ENCODE measurements around the gene KRTAP2-3.

KRTAP2-3 gene

GRCh38 chr17:41019415-41019814, 40.5 kb downstream of the KRTAP2-3 start:
- TF ChIP-seq, protein P1, sequence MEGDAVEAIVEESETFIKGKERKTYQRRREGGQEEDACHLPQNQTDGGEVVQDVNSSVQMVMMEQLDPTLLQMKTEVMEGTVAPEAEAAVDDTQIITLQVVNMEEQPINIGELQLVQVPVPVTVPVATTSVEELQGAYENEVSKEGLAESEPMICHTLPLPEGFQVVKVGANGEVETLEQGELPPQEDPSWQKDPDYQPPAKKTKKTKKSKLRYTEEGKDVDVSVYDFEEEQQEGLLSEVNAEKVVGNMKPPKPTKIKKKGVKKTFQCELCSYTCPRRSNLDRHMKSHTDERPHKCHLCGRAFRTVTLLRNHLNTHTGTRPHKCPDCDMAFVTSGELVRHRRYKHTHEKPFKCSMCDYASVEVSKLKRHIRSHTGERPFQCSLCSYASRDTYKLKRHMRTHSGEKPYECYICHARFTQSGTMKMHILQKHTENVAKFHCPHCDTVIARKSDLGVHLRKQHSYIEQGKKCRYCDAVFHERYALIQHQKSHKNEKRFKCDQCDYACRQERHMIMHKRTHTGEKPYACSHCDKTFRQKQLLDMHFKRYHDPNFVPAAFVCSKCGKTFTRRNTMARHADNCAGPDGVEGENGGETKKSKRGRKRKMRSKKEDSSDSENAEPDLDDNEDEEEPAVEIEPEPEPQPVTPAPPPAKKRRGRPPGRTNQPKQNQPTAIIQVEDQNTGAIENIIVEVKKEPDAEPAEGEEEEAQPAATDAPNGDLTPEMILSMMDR (IDR thresholded peaks at IDR 0.05; ENCODE audit: low read depth, low read length): no peak
- no peak overlapping the region for H3K4me3 ChIP-seq (ENCODE audit: low read depth, low read length)
- H3K9me3 ChIP-seq: no peaks in the 10 kb centered on the region
- DNase-seq: no peak
- H3K27me3 ChIP-seq: peaks cover 16% of the 10 kb centered on the region
- H3K36me3 ChIP-seq: no peaks in the 10 kb centered on the region
- H3K4me1 ChIP-seq: no peaks in the 10 kb centered on the region

GRCh38 chr17:41018541-41018940, 41.4 kb downstream of the KRTAP2-3 start:
- TF ChIP-seq, protein P1 (IDR thresholded peaks at IDR 0.05; ENCODE audit: low read depth, low read length): no peak
- DNase-seq: no peak
- Histone ChIP-seq H3K4me3 (ENCODE audit: low read depth, low read length) (no peak overlapping the region), H3K4me1 (no peaks in the 10 kb centered on the region), H3K36me3 (no peaks in the 10 kb centered on the region), H3K9me3 (no peaks in the 10 kb centered on the region), H3K27me3 (peaks cover 16% of the 10 kb centered on the region)

DNA sequence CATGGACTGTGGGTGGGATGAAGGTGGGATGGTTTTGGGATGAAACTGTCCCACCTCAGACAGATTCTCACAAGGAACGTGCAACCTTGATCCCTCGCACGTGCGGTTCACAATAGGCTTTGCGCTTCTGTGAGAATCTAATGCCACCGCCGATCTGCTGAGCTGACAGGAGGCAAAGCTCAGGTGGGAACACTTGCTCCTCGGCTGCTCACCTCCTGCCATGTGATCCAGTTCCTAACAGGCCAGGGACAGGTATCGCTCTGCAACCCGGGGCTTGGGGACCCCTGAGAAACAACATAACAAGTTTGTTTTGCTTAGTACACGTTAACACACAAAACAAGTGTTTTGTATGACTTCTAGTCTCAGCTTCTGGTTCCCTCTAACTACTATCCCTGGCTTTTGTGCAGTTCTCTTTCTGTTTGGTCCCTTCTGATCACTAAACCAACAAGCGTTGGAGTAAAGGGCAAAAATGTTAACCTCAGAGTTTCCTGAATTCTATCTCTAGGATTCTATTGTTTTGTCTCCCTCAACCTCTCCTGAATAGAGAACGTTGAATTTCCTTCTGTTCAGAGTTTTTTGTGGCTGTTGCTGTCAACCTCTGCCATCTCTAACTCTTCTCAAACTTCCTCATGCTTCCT, 43.2 kb downstream of the KRTAP2-3 start:
- no peaks in the 10 kb centered on the region for H3K4me1 ChIP-seq
- no peaks in the 10 kb centered on the region for H3K36me3 ChIP-seq
- TF ChIP-seq, protein P1 (IDR thresholded peaks at IDR 0.05; ENCODE audit: low read depth, low read length): no peak
- no peak for DNase-seq
- H3K9me3 ChIP-seq: no peaks in the 10 kb centered on the region
- peaks cover 16% of the 10 kb centered on the region for H3K27me3 ChIP-seq
- no peak overlapping the region for H3K4me3 ChIP-seq (ENCODE audit: low read depth, low read length)

- Histone ChIP-seq H3K9me3 (no peaks in the 10 kb centered on the region), H3K36me3 (no peaks in the 10 kb centered on the region), H3K27me3 (peaks cover 16% of the 10 kb centered on the region), H3K4me1 (no peaks in the 10 kb centered on the region), H3K4me3 (ENCODE audit: low read depth, low read length) (no peak overlapping the region)
- TF ChIP-seq, protein P1 (IDR thresholded peaks at IDR 0.05; ENCODE audit: low read depth, low read length): no peak
- no peak for DNase-seq
Measured at GRCh38 chr17:41015454-41015853, 44.5 kb downstream of the KRTAP2-3 start.

GRCh38 chr17:41013606-41014005, 46.3 kb downstream of the KRTAP2-3 start:
- Histone ChIP-seq H3K4me1 (no peaks in the 10 kb centered on the region), H3K27me3 (peaks cover 23% of the 10 kb centered on the region), H3K9me3 (no peaks in the 10 kb centered on the region), H3K36me3 (no peaks in the 10 kb centered on the region), H3K4me3 (ENCODE audit: low read depth, low read length) (no peak overlapping the region)
- no peak for DNase-seq
- TF ChIP-seq, protein P1 (IDR thresholded peaks at IDR 0.05; ENCODE audit: low read depth, low read length): no peak

GRCh38 chr17:41013181-41013580, 46.7 kb downstream of the KRTAP2-3 start:
- Histone ChIP-seq H3K9me3 (no peaks in the 10 kb centered on the region), H3K27me3 (peaks cover 24% of the 10 kb centered on the region), H3K4me1 (no peaks in the 10 kb centered on the region), H3K36me3 (no peaks in the 10 kb centered on the region), H3K4me3 (ENCODE audit: low read depth, low read length) (no peak overlapping the region)
- TF ChIP-seq, protein P1 (IDR thresholded peaks at IDR 0.05; ENCODE audit: low read depth, low read length): no peak
- DNase-seq: no peak

Data from BE2C (cell line).